H9 (cell line): ENCODE results near the gene FBXL5. TPM values are rescaled to one million over a fixed set of nuclear protein-coding genes. Genes with fewer than 3 reads are reported as not detected.

ENCODE experiments used
- DNase-seq: peaks from one replicate; pipeline ENCODE4 v3.0.0-alpha.2; 2017
- H2AFZ ChIP-seq: one replicate; pipeline ENCODE4 v1.6.1; 2013; ENCODE audit warnings: mild to moderate bottlenecking, low read length, control low read depth, moderate library complexity
- H2AK5ac ChIP-seq: 2 replicates; pipeline ENCODE4 v1.6.1; 2013; ENCODE audit warnings: low read length, control low read depth, mixed read lengths; ENCODE audit not compliant: insufficient read length
- H2BK120ac ChIP-seq: one replicate; pipeline ENCODE4 v1.6.1; 2013; ENCODE audit warnings: low read depth, mild to moderate bottlenecking, low read length, control low read depth, inconsistent platforms; ENCODE audit not compliant: poor library complexity, severe bottlenecking
- H2BK12ac ChIP-seq: 2 replicates; pipeline ENCODE4 v1.6.1; 2013; ENCODE audit warnings: low read length, control low read depth, mixed read lengths, low read depth; ENCODE audit not compliant: insufficient read length
- H2BK15ac ChIP-seq: 2 replicates; pipeline ENCODE4 v1.6.1; 2013; ENCODE audit warnings: low read depth, low read length, control low read depth
- H2BK20ac ChIP-seq: one replicate; pipeline ENCODE4 v1.6.1; 2013; ENCODE audit warnings: low read depth, mild to moderate bottlenecking, low read length, control low read depth, inconsistent platforms; ENCODE audit not compliant: poor library complexity, severe bottlenecking
- H2BK5ac ChIP-seq: 2 replicates; pipeline ENCODE4 v1.6.1; 2013; ENCODE audit warnings: low read length, control low read depth, mixed read lengths; ENCODE audit not compliant: insufficient read length
- H3K14ac ChIP-seq: 2 replicates; pipeline ENCODE4 v1.6.1; 2013; ENCODE audit warnings: low read length, control low read depth; ENCODE audit not compliant: insufficient read depth
- H3K18ac ChIP-seq: 2 replicates; pipeline ENCODE4 v1.6.1; 2013; ENCODE audit warnings: low read depth, mild to moderate bottlenecking, mixed read lengths, low read length, control low read depth; ENCODE audit not compliant: insufficient read length
- H3K23ac ChIP-seq: 2 replicates; pipeline ENCODE4 v1.6.1; 2013; ENCODE audit warnings: low read length, control low read depth, mixed read lengths, low read depth; ENCODE audit not compliant: insufficient read length
- H3K23me2 ChIP-seq: 2 replicates; pipeline ENCODE4 v1.6.1; 2013; ENCODE audit warnings: low read depth, mild to moderate bottlenecking, mixed read lengths, low read length, control low read depth; ENCODE audit not compliant: insufficient read length, poor library complexity, severe bottlenecking
- H3K27ac ChIP-seq: 2 replicates; pipeline ENCODE4 v1.5.1; 2013; ENCODE audit warnings: low read length, control low read depth, mixed read lengths, low read depth; ENCODE audit not compliant: insufficient read length
- H3K27me3 ChIP-seq: 2 replicates; pipeline ENCODE4 v1.6.1; 2013; ENCODE audit warnings: low read length, control low read depth, inconsistent platforms; ENCODE audit not compliant: insufficient read depth
- H3K4ac ChIP-seq: 2 replicates; pipeline ENCODE4 v1.6.1; 2013; ENCODE audit warnings: low read depth, mild to moderate bottlenecking, control low read depth, inconsistent platforms, low read length, moderate library complexity
- H3K4me1 ChIP-seq: 2 replicates; pipeline ENCODE4 v1.6.1; 2013; ENCODE audit warnings: low read length, control low read depth, inconsistent platforms; ENCODE audit not compliant: insufficient read depth
- H3K4me2 ChIP-seq: 2 replicates; pipeline ENCODE4 v1.6.1; 2013; ENCODE audit warnings: low read length, control low read depth, mixed read lengths; ENCODE audit not compliant: insufficient read length, insufficient read depth
- H3K56ac ChIP-seq: 2 replicates; pipeline ENCODE4 v1.6.1; 2013; ENCODE audit warnings: low read depth, mild to moderate bottlenecking, mixed read lengths, low read length, control low read depth; ENCODE audit not compliant: insufficient read length
- H3K79me1 ChIP-seq: 2 replicates; pipeline ENCODE4 v1.6.1; 2013; ENCODE audit warnings: low read depth, mild to moderate bottlenecking, moderate library complexity, low read length, control low read depth, inconsistent platforms; ENCODE audit not compliant: insufficient read depth, poor library complexity, severe bottlenecking
- H3K79me2 ChIP-seq: 2 replicates; pipeline ENCODE4 v1.6.1; 2013; ENCODE audit warnings: low read length, control low read depth, inconsistent platforms; ENCODE audit not compliant: insufficient read depth
- H3K9ac ChIP-seq: 2 replicates; pipeline ENCODE4 v1.6.1; 2013; ENCODE audit warnings: low read length, control low read depth, mixed read lengths; ENCODE audit not compliant: insufficient read length; ENCODE audit errors: extremely low read depth
- H3K9me3 ChIP-seq: one replicate; pipeline ENCODE4 v1.6.1; 2013; ENCODE audit warnings: low read depth, low read length, inconsistent platforms; ENCODE audit not compliant: control insufficient read depth
- H3T11ph ChIP-seq: one replicate; pipeline ENCODE4 v1.6.1; 2013; ENCODE audit warnings: mild to moderate bottlenecking, low read length, control low read depth, inconsistent platforms
- H4K20me1 ChIP-seq: one replicate; pipeline ENCODE4 v1.6.1; 2013; ENCODE audit not compliant: control insufficient read depth, insufficient read length, insufficient read depth
- H4K5ac ChIP-seq: 2 replicates; pipeline ENCODE4 v1.6.1; 2013; ENCODE audit warnings: low read depth, mild to moderate bottlenecking, mixed read lengths, low read length, control low read depth; ENCODE audit not compliant: insufficient read length
- H4K8ac ChIP-seq: replicated peaks from 2 replicates; pipeline ENCODE4 v1.6.1; 2013; ENCODE audit warnings: low read length, control low read depth, mixed read lengths, low read depth; ENCODE audit not compliant: insufficient read length
- H4K91ac ChIP-seq: 2 replicates; pipeline ENCODE4 v1.6.1; 2013; ENCODE audit warnings: low read depth, mild to moderate bottlenecking, moderate library complexity, mixed read lengths, low read length, control low read depth; ENCODE audit not compliant: insufficient read length
- H3K27ac Mint-ChIP-seq, 3 experiments: 2 replicates in 2 of 3; 3 replicates in 1 of 3; pipeline ENCODE4 v1.8.0; 2020 to 2021; ENCODE audit warnings: mixed read lengths in 3 of 3, mild to moderate bottlenecking in 1 of 3, moderate library complexity in 1 of 3
- H3K27me3 Mint-ChIP-seq: 2 replicates; pipeline ENCODE4 v1.8.0; 2021; ENCODE audit warnings: low read depth, mild to moderate bottlenecking, moderate library complexity, mixed read lengths
- H3K36me3 Mint-ChIP-seq, 3 experiments: 2 replicates in 2 of 3; 3 replicates in 1 of 3; pipeline ENCODE4 v1.8.0; 2020 to 2021; ENCODE audit warnings: low read depth in 3 of 3, mixed read lengths in 3 of 3; ENCODE audit not compliant: insufficient read depth in 1 of 3
- H3K4me1 Mint-ChIP-seq, 2 experiments: 2 replicates each; pipeline ENCODE4 v1.8.0; 2020; ENCODE audit warnings: mixed read lengths in 2 of 2
- H3K4me3 Mint-ChIP-seq, 2 experiments: 2 replicates in 1 of 2; 3 replicates in 1 of 2; pipeline ENCODE4 v1.8.0; 2020 to 2021; ENCODE audit warnings: mild to moderate bottlenecking in 2 of 2, mixed read lengths in 2 of 2, moderate library complexity in 1 of 2
- H3K9me3 Mint-ChIP-seq, 2 experiments: 2 replicates in 1 of 2; 3 replicates in 1 of 2; pipeline ENCODE4 v1.8.0; 2020; ENCODE audit warnings: mild to moderate bottlenecking in 2 of 2, mixed read lengths in 2 of 2, moderate library complexity in 1 of 2
- WGBS: extraction: QIAGEN DNeasy Blood & Tissue Kit; methylation state at CpG from one replicate; pipeline ENCODE4 v1.1.7; 2013; ENCODE audit warnings: missing lambda C conversion rate, low lambda C conversion rate, mixed read lengths; ENCODE audit not compliant: insufficient read length; ENCODE audit errors: extremely low coverage; 5-methylcytosine and 5-hydroxymethylcytosine counted together
- total RNA-seq: library from RNA; stranded (reverse); gene quantifications from 2 replicates; pipeline ENCODE4 v1.2.1, GENCODE V29; 2021
- TF ChIP-seq, protein P1 (sequence below): fragments of 200-600 bp; sonication (generic); conservative IDR thresholded peaks from 3 replicates; pipeline ENCODE4 v1.8.0; 2021; ENCODE audit warnings: antibody characterized with exemption, mild to moderate bottlenecking

The FBXL5 gene
- total RNA-seq, 1 experiment from 2014 or later, result 57.6 TPM

DNA sequence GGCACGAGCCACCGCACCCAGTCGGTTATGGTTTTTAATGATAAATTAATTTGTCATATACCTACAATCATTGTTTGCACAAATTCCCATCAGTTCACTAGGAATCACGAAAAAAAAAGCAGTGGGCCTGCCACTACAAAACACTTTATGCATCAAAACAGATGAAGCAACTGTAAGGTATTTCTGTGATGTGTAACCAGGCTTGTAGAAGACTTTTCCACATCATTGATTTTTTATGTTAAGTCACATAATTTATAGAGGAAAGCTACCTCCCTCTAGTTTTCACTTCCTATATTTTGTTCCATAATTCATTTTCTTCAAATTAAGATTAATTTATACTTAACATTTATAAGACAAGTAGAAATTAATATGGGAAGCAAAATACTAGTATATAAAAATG is 19.8 kb upstream of the FBXL5 start:
- H3K27ac Mint-ChIP-seq, result no peak overlapping the region; a peak in 1 of 7 replicates
- H4K5ac ChIP-seq, result no peak overlapping the region
- no peak for DNase-seq

More for the DNA sequence above, 19.8 kb upstream of the FBXL5 start:
- Histone ChIP-seq H3K27ac (no peak overlapping the region), H3K56ac (no peak overlapping the region), H3K27me3 (no peaks in the 10 kb centered on the region), H3K18ac (no peak overlapping the region), H3K23me2 (no peaks in the 10 kb centered on the region), H3K14ac (no peak overlapping the region), H2AK5ac (no peak overlapping the region), H2BK120ac (no peak overlapping the region), H3K79me1 (peaks cover 5% of the 10 kb centered on the region), H2BK5ac (no peak overlapping the region), H3K79me2 (peaks cover 14% of the 10 kb centered on the region), H3T11ph (no peak overlapping the region), H3K4me2 (no peak overlapping the region), H2BK12ac (no peak overlapping the region), H3K23ac (no peak overlapping the region), H2BK15ac (no peak overlapping the region), H2BK20ac (no peak overlapping the region), H3K9ac (no peak overlapping the region), H4K8ac (no peak overlapping the region), H3K9me3 (no peaks in the 10 kb centered on the region), H4K20me1 (no peaks in the 10 kb centered on the region), H3K4me1 (peaks cover 7% of the 10 kb centered on the region; the same call in 1 of the 2 replicates), H4K91ac (no peak overlapping the region), H2AFZ (no peak overlapping the region), H3K4ac (no peak overlapping the region)
- TF ChIP-seq, protein P1, sequence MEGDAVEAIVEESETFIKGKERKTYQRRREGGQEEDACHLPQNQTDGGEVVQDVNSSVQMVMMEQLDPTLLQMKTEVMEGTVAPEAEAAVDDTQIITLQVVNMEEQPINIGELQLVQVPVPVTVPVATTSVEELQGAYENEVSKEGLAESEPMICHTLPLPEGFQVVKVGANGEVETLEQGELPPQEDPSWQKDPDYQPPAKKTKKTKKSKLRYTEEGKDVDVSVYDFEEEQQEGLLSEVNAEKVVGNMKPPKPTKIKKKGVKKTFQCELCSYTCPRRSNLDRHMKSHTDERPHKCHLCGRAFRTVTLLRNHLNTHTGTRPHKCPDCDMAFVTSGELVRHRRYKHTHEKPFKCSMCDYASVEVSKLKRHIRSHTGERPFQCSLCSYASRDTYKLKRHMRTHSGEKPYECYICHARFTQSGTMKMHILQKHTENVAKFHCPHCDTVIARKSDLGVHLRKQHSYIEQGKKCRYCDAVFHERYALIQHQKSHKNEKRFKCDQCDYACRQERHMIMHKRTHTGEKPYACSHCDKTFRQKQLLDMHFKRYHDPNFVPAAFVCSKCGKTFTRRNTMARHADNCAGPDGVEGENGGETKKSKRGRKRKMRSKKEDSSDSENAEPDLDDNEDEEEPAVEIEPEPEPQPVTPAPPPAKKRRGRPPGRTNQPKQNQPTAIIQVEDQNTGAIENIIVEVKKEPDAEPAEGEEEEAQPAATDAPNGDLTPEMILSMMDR, result no peak
- no peak overlapping the region for H3K4me3 Mint-ChIP-seq
- H3K27me3 Mint-ChIP-seq, result no peaks in the 10 kb centered on the region
- no CpG with 5 or more reads among the region's 4 CpGs for WGBS
- H3K36me3 Mint-ChIP-seq, result peaks cover 2 to 13% (median 10%) of the 10 kb centered on the region in 3 experiments
- H3K9me3 Mint-ChIP-seq, result no peaks in the 10 kb centered on the region
- peaks cover 18 to 21% of the 10 kb centered on the region in 2 experiments for H3K4me1 Mint-ChIP-seq
